ENCODE measurements around the gene UCN3. TPM values are rescaled to one million over a fixed set of nuclear protein-coding genes. Genes with fewer than 3 reads are reported as not detected.
A peak's percentile ranks its signal among the peaks of the same experiment; 100 is the strongest.

The UCN3 gene, protein sequence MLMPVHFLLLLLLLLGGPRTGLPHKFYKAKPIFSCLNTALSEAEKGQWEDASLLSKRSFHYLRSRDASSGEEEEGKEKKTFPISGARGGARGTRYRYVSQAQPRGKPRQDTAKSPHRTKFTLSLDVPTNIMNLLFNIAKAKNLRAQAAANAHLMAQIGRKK
- total RNA-seq (not detected), total RNA-seq (0 to 0.22 (median 0) reads per million in 172 experiments)
- polyA plus RNA-seq (2013, experiment 1 of 2), result not detected
- not detected for polyA plus RNA-seq (2013, experiment 2 of 2)

DNA sequence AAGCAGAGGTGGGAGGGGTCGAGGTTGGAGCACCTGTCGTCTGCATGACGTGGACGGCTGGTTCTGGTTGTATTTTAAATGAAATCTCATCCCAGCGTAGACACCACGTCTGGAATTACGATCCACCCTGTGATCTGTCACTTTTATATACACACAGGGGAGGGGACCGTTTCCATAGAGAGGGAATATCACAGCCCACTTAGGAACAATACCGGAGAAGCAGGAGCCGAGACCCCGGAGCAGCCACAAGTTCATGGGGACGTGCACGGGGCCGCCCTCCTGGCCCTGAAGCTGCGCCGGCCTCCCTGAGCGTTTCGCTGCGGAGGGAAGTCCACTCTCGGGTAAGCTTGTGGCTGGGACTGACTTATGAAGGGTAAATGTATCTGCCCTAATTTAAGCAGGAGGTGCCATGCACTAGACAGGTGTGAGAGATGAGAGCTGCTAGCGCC lies at the start of gene UCN3:
Gene UCN3 (plus strand): TSS at position 77 of the 449 bp plus-strand sequence. CDS start 8,755 bp downstream, outside the sequence.
- Mint-ChIP-seq H3K27ac (no peak within 1 kb of the TSS), H3K9me3 (no peaks in the 10 kb centered on the region), H3K27me3 (peaks cover 5% of the 10 kb centered on the region), H3K36me3 (ENCODE audit: low read depth) (no peaks in the 10 kb centered on the region), H3K4me3 (no peak within 1 kb of the TSS), H3K4me1 (ENCODE audit: low read depth) (peaks cover 5% of the 10 kb centered on the region)
- H3K36me3 ChIP-seq (ENCODE audit: insufficient read depth, low read length), result no peaks in the 10 kb centered on the region
- CTCF ChIA-PET, result no interaction called here
- intact Hi-C loops (cut with DNase I, micrococcal nuclease), result no loop called here
- H3K27me3 ChIP-seq (ENCODE audit: control insufficient read depth in 1 of 2, insufficient read depth in 2 of 2, low read length in 2 of 2), result no peaks in the 10 kb centered on the region
- DNase-seq, result no peak
- POLR2A ChIA-PET, result no interaction called here
- H3K4me1 ChIP-seq (ENCODE audit: insufficient read depth, low read length), result no peaks in the 10 kb centered on the region
- ATAC-seq (ENCODE audit: poor library complexity), result no peak
- TF ChIP-seq, protein P1, sequence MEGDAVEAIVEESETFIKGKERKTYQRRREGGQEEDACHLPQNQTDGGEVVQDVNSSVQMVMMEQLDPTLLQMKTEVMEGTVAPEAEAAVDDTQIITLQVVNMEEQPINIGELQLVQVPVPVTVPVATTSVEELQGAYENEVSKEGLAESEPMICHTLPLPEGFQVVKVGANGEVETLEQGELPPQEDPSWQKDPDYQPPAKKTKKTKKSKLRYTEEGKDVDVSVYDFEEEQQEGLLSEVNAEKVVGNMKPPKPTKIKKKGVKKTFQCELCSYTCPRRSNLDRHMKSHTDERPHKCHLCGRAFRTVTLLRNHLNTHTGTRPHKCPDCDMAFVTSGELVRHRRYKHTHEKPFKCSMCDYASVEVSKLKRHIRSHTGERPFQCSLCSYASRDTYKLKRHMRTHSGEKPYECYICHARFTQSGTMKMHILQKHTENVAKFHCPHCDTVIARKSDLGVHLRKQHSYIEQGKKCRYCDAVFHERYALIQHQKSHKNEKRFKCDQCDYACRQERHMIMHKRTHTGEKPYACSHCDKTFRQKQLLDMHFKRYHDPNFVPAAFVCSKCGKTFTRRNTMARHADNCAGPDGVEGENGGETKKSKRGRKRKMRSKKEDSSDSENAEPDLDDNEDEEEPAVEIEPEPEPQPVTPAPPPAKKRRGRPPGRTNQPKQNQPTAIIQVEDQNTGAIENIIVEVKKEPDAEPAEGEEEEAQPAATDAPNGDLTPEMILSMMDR (IDR thresholded peaks at IDR 0.05), result no peak
- H3K4me3 ChIP-seq (ENCODE audit: low read length), result no peak within 1 kb of the TSS
- no peaks in the 10 kb centered on the region for H3K9me3 ChIP-seq (ENCODE audit: control insufficient read depth in 1 of 2, insufficient read depth in 1 of 2, low read length in 2 of 2)
- no peak within 1 kb of the TSS for H3K27ac ChIP-seq (ENCODE audit: low read depth in 1 of 2, low read length in 2 of 2)

DNA sequence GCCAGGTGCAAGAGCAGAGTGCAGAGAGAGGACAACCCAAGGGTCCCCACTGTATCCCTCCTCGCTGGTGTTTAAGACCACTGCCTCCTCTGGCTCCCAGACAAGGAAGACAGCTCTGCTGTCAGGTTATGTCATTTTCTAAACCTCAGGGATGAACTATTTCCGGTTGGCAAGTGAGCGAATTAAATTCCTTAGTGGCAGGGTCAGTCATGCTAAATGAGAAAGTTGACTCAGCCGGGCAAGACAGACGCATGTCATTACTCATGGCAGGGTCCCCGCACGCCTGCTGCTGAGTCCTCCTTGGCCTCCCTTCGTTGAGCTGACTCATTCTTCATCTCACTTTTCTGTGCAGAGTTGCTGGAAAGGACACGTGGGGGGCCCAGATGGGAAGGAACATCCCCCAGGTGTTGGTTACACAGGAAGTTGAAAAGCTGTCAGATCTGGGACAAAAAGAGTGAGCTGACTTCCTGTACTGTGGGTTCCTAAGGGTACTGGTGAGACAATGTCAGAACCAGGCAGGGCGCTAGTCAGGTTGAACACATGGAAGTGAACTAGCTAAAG lies 47.1 kb upstream of the UCN3 start:
- CTCF ChIA-PET, result interaction anchor here (1.0 to 1.6 kb wide), 3 partner anchors 11 to 26 kb away, joined by 3 to 5 read pairs (median 3); no protein-coding TSS in a partner anchor
- H3K27me3 ChIP-seq (ENCODE audit: control insufficient read depth in 1 of 2, insufficient read depth in 2 of 2, low read length in 2 of 2), result no peaks in the 10 kb centered on the region
- intact Hi-C loops (cut with DNase I, micrococcal nuclease), result no loop called here
- Mint-ChIP-seq H3K27ac (peak overlapping the region; percentile 77), H3K27me3 (no peaks in the 10 kb centered on the region), H3K4me1 (ENCODE audit: low read depth) (peaks cover 36% of the 10 kb centered on the region), H3K9me3 (peaks cover 3% of the 10 kb centered on the region), H3K4me3 (peak overlapping the region; percentile 74), H3K36me3 (ENCODE audit: low read depth) (no peaks in the 10 kb centered on the region)
- POLR2A ChIA-PET, result interaction anchor here (1.3 kb wide), 1 partner anchor 26 kb away, joined by 8 read pairs; no protein-coding TSS in a partner anchor
- DNase-seq (peak in 12 of 14 experiments; percentile 20 to 82 (median 60)), ATAC-seq (ENCODE audit: poor library complexity) (peak; percentile 89)
- H3K36me3 ChIP-seq (ENCODE audit: insufficient read depth, low read length), result no peaks in the 10 kb centered on the region
- TF ChIP-seq, protein P1 (IDR thresholded peaks at IDR 0.05), result no peak
- peaks cover 3% of the 10 kb centered on the region in 2 experiments for H3K9me3 ChIP-seq (ENCODE audit: control insufficient read depth in 1 of 2, insufficient read depth in 1 of 2, low read length in 2 of 2)
- peaks cover 37% of the 10 kb centered on the region for H3K4me1 ChIP-seq (ENCODE audit: insufficient read depth, low read length)
- H3K4me3 ChIP-seq (ENCODE audit: low read length), result peak overlapping the region; percentile 15
- peak overlapping the region in 1 of 2 donors; percentile 17 for H3K27ac ChIP-seq (ENCODE audit: low read depth in 1 of 2, low read length in 2 of 2)

DNA sequence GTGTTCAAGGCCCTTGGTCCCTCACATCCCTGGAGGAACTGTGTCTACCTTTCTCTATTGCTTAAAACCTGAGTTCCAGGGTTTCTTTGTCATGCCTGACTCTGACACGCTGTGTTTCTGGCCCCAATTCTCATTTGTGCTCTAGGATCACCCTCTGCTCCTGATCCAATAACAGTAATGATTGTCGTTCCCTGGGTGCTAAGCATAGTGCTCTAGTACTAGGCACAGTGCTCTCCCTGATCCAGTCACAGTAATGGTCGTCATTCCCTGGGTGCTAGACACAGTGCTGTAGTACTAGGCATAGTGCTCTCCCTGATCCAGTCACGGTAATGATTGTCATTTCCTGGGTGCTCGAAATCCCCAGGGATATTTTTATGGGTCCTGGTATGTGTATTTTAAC lies 46.6 kb upstream of the UCN3 start:
- TF ChIP-seq, protein P1 (IDR thresholded peaks at IDR 0.05), result no peak
- peak overlapping the region; percentile 77 for H3K27ac Mint-ChIP-seq
- Histone ChIP-seq H3K27ac (ENCODE audit: low read depth in 1 of 2, low read length in 2 of 2) (no peak overlapping the region), H3K4me1 (ENCODE audit: insufficient read depth, low read length) (peaks cover 37% of the 10 kb centered on the region), H3K4me3 (ENCODE audit: low read length) (no peak overlapping the region), H3K36me3 (ENCODE audit: insufficient read depth, low read length) (no peaks in the 10 kb centered on the region), H3K9me3 (ENCODE audit: control insufficient read depth in 1 of 2, insufficient read depth in 1 of 2, low read length in 2 of 2) (peaks cover 3% of the 10 kb centered on the region in 2 experiments), H3K27me3 (ENCODE audit: control insufficient read depth in 1 of 2, insufficient read depth in 2 of 2, low read length in 2 of 2) (no peaks in the 10 kb centered on the region)
- peaks cover 36% of the 10 kb centered on the region for H3K4me1 Mint-ChIP-seq (ENCODE audit: low read depth)
- ATAC-seq (ENCODE audit: poor library complexity) (no peak), DNase-seq (no peak)
- H3K4me3 Mint-ChIP-seq, result peak overlapping the region; percentile 74
- POLR2A ChIA-PET, result interaction anchor here (1.3 kb wide), 1 partner anchor 26 kb away, joined by 8 read pairs; no protein-coding TSS in a partner anchor
- intact Hi-C loops (cut with DNase I, micrococcal nuclease), result no loop called here
- CTCF ChIA-PET, result interaction anchor here (1.0 to 1.6 kb wide), 3 partner anchors 11 to 25 kb away, joined by 3 to 5 read pairs (median 3); no protein-coding TSS in a partner anchor
- peaks cover 3% of the 10 kb centered on the region for H3K9me3 Mint-ChIP-seq
- no peaks in the 10 kb centered on the region for H3K27me3 Mint-ChIP-seq
- no peaks in the 10 kb centered on the region for H3K36me3 Mint-ChIP-seq (ENCODE audit: low read depth)
